ENCODE measurements around the gene MPZL2. TPM values are rescaled to one million over a fixed set of nuclear protein-coding genes. Genes with fewer than 3 reads are reported as not detected.

Gene MPZL2
- total RNA-seq, 2 donors from 2014 or later = 13.8 to 16.8 TPM

DNA sequence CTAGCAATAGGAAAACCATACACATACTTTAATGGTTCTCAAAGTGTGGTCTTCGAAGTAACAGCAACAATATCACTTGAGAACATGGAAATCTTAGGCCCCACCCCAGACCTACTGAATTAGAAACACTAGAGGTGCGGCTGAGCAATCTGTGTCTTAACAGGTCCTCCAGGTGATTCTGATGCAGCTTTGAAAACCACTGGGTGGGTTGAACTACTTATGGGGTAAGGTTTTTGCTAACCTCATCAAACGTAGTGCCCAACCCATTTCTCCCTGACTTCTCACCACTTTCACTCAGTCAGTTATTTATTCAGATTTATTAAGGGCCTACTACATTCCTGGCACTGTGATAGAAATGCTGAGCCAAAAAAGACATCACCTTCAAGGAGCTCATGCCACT, 3.7 kb downstream of the MPZL2 start:
- H3K27me3 ChIP-seq = no peaks in the 10 kb centered on the region
- no peaks in the 10 kb centered on the region for H3K36me3 ChIP-seq
- H3K9me3 ChIP-seq = no peaks in the 10 kb centered on the region
- peaks cover 0 to 6% of the 10 kb centered on the region in 2 donors for H3K4me1 ChIP-seq
- H3K27ac ChIP-seq = no peak overlapping the region
- TF ChIP-seq, protein P1, sequence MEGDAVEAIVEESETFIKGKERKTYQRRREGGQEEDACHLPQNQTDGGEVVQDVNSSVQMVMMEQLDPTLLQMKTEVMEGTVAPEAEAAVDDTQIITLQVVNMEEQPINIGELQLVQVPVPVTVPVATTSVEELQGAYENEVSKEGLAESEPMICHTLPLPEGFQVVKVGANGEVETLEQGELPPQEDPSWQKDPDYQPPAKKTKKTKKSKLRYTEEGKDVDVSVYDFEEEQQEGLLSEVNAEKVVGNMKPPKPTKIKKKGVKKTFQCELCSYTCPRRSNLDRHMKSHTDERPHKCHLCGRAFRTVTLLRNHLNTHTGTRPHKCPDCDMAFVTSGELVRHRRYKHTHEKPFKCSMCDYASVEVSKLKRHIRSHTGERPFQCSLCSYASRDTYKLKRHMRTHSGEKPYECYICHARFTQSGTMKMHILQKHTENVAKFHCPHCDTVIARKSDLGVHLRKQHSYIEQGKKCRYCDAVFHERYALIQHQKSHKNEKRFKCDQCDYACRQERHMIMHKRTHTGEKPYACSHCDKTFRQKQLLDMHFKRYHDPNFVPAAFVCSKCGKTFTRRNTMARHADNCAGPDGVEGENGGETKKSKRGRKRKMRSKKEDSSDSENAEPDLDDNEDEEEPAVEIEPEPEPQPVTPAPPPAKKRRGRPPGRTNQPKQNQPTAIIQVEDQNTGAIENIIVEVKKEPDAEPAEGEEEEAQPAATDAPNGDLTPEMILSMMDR (IDR thresholded peaks at IDR 0.05) = no peak
- H3K4me3 ChIP-seq = no peak overlapping the region
- DNase-seq (ENCODE audit: low spot score) = no peak

DNA sequence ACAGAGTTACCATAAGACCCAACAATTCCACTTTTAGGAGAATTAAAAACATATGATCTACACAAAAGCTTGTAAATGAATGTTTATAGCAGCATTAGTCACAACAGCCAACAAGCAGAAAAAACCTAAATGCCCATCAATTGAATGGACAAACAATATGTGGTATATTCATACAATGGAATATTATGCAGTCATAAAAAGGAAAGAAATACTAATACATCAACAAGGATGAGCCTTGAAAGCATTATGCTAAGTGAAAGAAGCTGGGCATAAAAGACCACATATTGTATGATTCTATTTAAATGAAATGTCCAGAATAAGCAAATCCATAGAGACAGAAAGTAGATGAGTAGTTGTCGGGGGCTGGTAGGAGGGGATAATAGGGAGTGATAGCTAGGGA, 5.0 kb downstream of the MPZL2 start:
- peaks cover 0 to 5% of the 10 kb centered on the region in 2 donors for H3K4me1 ChIP-seq
- H3K27ac ChIP-seq = no peak overlapping the region
- H3K36me3 ChIP-seq = no peaks in the 10 kb centered on the region
- TF ChIP-seq, protein P1 (IDR thresholded peaks at IDR 0.05) = no peak
- no peaks in the 10 kb centered on the region for H3K27me3 ChIP-seq
- no peak overlapping the region for H3K4me3 ChIP-seq
- DNase-seq (ENCODE audit: low spot score) = no peak
- no peaks in the 10 kb centered on the region for H3K9me3 ChIP-seq

DNA sequence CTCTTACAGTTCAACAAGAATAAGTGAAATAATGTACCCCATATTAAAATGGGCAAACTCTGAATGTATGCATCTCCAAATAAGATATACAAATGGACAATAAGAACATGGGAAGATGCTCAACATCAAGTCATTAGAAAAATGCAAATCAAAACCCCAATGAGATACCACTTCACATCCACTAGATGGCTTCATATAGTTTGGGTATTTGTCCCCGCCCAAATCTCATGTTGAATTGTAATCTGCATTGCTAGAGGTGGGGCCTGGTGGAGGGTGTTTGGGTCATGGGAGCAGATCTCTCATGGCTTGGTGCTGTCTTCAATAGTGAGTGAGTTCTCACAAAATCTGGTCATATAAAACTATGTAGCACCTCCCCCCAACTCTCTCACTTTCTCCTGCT, 5.7 kb downstream of the MPZL2 start:
- H3K9me3 ChIP-seq = no peaks in the 10 kb centered on the region
- no peak for DNase-seq (ENCODE audit: low spot score)
- TF ChIP-seq, protein P1 (IDR thresholded peaks at IDR 0.05) = no peak
- H3K27ac ChIP-seq = no peak overlapping the region
- no peaks in the 10 kb centered on the region for H3K4me1 ChIP-seq
- no peaks in the 10 kb centered on the region for H3K36me3 ChIP-seq
- no peaks in the 10 kb centered on the region for H3K27me3 ChIP-seq
- H3K4me3 ChIP-seq = no peak overlapping the region

DNA sequence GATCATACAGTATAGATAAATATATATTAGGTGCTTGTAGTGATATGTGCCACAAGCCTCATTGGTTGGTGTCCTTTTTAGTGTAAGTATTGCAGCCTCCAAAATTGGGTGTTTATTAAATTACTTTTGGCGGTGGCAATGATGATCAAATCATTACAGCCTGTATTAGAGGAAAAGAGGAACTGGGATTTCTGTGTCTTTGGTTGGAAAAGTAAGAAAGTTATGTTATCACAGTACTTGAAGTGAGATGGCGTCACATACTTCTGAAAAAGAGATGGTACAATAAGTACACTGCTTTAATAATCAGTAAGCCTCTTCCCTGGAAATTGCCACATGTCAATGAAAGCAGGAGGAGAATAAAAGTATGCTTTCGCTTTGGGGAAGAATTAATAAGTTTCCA, 11.4 kb downstream of the MPZL2 start:
- peaks cover 0 to 5% of the 10 kb centered on the region in 2 donors for H3K4me1 ChIP-seq
- no peaks in the 10 kb centered on the region for H3K27me3 ChIP-seq
- H3K9me3 ChIP-seq = no peaks in the 10 kb centered on the region
- DNase-seq (ENCODE audit: low spot score) = no peak
- no peak overlapping the region for H3K27ac ChIP-seq
- no peaks in the 10 kb centered on the region for H3K36me3 ChIP-seq
- TF ChIP-seq, protein P1 (IDR thresholded peaks at IDR 0.05) = no peak
- peak overlapping the region in 1 of 2 donors; percentile 64 for H3K4me3 ChIP-seq

DNA sequence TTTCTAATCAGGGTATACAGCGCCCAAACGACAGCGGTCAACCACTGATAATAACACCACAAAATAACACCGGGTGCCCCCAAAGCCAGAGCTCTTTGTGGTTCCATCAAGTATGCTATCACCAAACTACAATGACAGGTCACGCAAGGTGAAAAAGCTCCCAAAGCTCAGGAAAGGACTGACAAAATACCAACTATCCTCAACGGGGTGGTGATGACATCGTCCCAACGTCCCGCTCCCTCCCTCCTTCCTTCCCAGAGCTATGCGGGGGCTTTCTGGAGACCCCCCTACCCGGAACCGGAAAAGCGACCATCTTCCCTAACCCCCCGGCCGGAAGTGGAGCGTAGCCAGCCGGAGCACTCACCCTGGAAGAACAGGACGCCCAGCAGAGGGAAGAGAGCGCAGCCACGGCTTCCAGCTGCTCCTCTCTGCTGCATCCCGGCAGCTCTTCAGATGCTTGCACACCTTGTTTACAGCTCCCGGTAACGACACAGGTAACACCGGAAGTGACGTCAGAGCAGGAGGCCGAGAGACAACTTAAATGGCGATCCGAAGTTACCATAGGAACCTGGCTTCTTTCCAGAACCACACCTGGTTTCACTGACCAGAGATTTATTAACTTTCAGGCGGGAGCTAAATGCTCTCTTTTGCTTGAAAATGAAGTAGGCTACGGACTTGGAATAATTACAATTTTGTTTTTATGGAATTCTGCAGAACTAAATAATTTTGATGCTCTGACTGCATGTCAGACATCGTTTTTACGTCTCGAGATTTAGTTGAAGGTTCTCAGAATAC, 12.0 kb downstream of the MPZL2 start, which contains the start of gene MPZL3:
MPZL3 (minus strand) TSS at position 508 of the 795 bp plus-strand sequence; CDS start at position 437, 71 bp downstream.
- Histone ChIP-seq H3K4me3 (peak within 1 kb of the TSS; percentile 56 to 64), H3K9me3 (no peaks in the 10 kb centered on the region), H3K36me3 (no peaks in the 10 kb centered on the region), H3K27ac (peak within 1 kb of the TSS; percentile 49 to 72), H3K4me1 (peaks cover 0 to 5% of the 10 kb centered on the region in 2 donors), H3K27me3 (no peaks in the 10 kb centered on the region)
- peak; percentile 73 for DNase-seq (ENCODE audit: low spot score)
- TF ChIP-seq, protein P1 (IDR thresholded peaks at IDR 0.05) = no peak

Measured in right atrium auricular region (tissue), 2 donors.